GM21381 (cell line): ENCODE results near the gene HSD17B2.
"Not testable (repeated sequence)": the region's sequence is repeated elsewhere in the genome, so short reads cannot be mapped to it uniquely, and the experiment has no call there.

Experiments
- ATAC-seq: cut with Tn5 transposase; IDR thresholded peaks from one replicate; pipeline ENCODE4 v1.9.1; 2021; ENCODE audit warnings: mild to moderate bottlenecking, moderate library complexity; ENCODE audit not compliant: unreplicated experiment

Gene HSD17B2

DNA sequence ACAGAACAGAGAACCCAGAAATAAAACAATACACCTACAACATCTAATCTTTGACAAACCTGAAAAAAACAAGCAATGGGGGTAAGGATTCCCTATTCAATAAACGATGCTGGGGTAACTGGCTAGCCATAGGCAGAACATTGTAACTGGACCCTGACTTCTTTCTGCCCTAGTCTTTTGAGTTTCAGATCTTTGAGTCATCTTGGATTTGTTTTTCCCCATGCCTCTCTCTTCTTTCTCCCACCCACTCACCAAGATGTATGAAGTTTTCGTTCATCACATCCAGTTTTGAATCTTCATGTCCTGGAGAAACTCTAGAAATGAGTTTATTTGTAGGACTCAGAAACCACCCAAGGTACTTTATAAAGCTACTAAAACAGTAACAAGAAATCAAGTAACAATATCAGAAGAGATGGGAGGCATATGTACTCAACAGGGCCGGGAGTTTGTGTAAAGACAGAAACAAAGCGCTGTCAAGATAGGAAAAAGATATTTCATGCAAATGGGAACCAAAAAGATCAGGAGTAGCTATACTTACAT lies 39.0 kb downstream of the HSD17B2 start:
- no peak for ATAC-seq

DNA sequence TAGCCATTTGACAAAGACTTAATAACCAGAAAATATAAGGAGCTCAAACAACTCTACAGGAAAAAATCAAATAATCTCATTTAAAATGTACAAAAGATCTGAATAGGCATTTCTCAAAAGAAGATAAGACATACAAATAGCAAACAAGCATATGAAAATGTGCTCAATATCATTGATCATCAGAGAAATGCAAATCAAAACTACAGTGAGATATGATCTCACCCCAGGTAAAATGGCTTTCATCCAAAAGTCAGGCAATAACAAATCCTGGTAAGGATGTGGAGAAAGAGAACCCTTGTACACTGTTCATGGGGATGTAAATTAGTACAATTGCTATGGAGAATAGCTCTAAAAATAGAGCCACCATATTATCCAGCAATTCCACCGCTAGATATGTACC lies 43.1 kb downstream of the HSD17B2 start:
- ATAC-seq, result no peak

DNA sequence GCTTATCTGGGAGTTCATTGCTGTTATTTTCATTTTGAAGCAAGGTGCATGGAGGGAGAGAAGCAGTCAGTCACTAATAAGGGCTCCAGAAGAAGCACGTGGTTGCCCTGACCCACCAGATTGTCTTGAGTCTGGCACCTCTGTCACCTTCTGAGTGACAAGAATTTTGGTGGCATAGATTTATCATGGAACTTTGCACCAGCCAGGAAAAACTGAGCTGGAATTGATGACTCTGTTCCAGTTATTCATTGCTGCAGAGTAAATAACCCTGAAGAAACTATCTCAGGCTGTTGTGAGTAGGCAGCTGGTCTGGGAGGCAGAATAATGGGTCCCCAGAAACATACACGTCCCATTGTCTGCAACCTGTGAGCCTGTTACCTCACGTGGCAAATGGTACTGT lies 44.8 kb downstream of the HSD17B2 start:
- ATAC-seq, result no peak

DNA sequence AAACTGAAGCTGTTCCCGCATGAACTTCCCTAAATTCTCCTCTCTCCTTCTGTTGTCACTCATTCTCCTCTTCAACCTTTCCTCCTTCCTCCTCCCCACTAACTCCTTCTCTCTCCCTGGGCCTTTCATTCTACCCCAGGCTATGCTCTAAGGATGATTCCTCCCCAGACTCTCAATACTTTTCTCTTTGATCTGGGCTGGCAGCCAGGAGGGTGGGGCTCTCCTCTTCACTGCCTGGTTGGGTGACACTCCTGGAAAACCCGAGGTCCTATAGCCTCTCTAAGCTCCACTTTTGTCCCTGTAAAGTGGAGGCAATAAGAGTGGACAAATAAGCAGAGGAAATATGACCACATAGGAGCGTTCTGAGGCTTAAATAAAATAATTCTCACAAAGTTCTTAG lies 46.2 kb downstream of the HSD17B2 start:
- no peak for ATAC-seq

DNA sequence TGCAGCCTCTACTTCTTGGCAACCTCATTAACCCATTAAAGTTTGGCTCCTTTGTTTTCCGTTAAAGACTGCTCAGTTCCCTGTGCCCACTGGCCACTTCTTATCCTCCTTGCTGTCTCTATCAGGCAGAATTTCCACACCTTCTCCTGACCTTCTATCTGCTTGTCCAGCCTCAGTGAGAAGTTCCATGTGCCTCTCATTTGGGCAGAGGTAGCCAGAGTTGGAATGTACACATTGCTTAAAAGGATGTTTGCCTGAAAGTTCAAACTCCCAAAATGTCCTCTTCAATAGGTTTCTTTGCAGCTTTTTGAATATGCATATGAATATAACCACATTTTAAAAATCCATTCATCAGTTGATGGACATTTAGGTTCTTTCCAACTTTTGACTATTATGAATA lies 47.0 kb downstream of the HSD17B2 start:
- no peak for ATAC-seq

DNA sequence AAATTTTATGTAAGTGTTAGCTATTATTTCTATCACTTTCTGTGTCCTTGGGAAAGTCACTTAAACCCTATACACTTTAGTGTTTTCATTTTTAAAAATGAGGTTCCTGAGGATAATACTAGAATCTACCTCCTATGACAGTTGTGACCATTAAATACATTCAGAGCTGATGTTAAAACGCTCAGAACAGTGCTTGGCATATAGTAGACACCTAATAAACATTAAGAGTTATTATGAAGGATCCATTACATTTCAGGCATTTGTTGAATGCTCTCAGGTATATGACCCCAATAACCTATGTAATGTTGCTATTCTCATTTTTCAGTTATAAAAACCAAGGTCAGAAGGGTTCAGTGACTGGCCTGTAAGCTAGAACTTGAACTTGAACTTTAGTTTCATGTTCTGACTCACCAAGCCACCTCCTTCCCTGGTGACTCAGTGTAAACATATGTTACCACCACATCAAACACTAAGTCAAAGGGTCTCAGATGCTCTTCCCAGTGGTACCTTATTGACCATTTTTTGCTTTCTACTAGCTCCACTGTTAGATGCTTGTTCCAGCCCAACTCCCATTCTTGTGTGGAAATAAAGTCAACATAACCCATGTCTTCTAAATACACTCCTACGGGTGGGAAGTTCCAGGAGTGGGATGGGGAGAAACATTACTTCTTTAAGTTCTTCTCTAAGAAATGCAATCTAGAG lies 47.6 kb downstream of the HSD17B2 start:
- peak; percentile 75 for ATAC-seq

DNA sequence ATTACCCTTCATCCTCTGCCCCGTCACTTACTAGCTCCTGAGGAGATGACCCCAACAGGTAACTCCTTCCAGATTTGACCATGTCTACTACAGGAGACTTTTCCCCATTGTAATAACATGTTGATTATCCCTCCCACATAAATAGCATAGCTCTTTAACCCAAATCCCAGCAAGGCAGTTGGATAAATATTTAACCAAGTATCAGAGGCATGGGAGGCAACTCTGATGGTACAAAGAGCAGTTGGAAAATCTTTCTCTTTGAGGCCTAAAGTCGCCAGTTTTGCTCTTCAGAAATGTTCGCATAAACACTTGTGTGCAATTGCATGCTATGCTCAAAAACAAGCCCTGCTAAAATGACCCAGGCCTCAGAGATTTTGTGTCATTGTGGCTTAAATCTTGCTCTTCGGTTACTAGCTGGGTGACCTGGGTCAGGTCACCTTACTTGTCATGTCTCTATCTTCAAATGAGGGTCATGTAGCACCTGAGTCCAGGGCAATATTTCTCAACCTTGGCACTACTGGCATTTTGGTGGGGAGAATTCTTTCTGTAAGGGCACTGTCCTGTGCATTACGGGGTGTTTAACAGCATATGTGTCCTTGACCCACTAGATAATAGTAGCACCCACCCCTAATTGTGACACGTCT lies 48.8 kb downstream of the HSD17B2 start:
- ATAC-seq, result no peak

DNA sequence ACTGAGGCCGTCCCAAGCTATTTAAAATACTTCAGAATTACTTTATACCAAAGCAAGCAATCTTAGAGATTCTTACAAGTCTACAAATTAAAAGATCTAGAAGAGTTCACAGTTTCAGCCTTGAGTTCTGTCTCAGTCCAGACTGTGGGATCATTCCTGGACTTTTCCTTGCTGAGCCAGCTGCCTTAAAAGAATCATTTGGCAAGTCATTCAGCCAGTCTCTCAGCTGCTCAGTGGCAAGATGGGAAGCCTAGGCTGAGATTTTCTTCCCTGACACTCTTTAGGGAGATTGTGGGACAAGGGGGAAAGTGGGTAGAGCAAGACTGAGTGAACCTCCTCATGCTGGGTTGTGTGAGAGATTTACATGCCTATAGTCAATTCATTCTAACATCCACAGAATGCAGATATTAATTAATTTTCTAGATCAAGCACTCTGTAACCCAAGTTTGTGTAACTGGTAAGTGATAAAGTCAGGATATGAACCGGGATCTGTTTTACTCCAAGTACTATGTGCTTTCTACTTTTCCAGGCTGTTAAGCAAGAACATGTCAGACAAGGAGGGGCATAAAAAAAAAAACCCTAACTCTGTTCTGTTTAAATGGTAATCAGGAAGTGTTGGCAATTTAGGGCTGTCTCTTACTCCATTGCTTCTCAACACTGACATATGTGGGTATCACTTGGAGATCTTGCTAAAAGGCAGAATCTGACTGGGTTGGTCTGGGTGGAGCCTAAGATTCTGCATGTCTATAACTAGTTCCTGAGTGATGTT lies 50.1 kb downstream of the HSD17B2 start:
- ATAC-seq, result no peak

DNA sequence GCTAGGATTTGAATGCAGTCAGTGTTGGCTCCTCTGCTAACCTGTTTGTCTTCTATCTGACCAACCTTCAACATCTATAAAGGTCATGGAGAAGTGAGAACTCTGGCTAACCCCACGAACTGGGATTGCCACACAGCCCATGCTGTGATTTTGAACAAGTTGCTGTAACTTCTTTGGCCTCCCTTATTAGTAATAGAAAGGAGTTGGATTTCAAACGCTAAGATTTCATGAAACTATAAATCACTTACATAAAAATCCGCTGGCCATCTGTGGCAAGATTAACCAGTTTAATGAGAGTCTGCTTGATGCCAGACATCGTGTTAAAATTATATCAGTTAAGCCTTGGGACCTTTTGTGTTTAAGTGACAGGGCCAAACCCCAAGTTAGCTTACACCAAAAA lies 53.4 kb downstream of the HSD17B2 start:
- ATAC-seq, result no peak

DNA sequence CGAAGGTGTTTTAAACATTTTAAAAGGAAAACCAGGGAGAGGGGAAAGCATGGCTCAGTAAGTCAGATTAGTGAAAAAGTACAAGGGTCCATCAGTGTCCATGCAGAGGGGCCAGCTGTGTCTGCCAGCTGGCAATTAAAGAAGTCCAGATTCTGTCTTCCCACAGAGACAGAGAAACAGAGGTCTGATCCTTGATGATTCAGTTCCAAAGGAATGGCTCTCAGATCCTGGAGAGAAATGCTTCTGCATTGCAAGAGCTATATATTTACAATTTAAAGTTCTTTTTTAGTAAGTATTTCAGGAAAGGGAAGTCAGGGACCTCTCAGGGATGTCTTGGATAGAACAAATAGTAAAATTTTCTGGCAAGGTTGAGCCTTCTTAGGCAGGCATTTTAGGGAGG lies 56.2 kb downstream of the HSD17B2 start:
- no peak for ATAC-seq

DNA sequence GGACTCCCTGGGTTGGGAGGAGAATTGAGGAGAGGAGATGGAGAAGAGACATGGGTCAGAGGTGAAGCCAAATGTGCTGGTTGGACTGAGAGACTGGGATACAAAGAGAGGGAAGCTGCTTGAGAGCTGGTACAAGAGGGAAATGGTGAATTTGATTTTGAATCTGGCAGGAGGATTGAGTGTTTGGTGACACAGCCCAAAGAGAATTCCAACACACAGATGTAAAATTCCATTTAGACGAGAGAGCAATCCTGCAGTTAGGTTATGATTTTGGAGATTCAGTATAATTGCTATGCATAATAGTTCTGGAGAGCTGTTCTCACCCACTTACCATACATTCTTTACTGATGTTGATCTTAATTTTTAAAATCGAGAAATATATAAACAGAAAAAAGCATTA lies 57.7 kb downstream of the HSD17B2 start:
- no peak for ATAC-seq

DNA sequence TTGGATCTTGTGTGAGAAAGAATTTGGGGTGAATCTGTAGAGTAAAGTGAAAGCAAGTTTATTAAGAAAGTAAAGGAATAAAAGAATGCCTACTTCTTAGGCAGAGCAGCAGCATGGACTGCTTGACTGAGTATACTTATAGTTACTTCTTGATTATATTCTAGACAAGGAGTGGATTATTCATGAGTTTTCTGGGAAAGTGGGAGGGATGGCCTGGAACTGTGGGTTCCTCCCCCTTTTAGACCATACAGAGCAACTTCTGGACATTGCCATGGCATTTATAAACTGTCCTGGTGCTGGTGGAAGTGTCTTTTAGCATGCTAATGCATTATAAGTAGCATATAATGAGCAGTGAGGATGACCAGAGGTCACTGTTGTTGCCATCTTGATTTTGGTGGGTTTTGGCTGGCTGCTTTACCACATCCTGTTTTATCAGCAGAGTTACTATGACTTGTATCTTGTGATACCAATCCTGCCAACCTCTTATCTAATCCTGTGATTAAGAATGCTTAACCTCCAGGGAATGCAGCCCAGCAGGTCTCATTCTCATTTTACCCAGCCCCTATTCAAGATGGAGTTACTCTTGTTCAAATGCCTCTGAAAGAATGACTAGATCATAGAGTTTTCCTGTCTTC lies 58.7 kb downstream of the HSD17B2 start:
- no peak for ATAC-seq

DNA sequence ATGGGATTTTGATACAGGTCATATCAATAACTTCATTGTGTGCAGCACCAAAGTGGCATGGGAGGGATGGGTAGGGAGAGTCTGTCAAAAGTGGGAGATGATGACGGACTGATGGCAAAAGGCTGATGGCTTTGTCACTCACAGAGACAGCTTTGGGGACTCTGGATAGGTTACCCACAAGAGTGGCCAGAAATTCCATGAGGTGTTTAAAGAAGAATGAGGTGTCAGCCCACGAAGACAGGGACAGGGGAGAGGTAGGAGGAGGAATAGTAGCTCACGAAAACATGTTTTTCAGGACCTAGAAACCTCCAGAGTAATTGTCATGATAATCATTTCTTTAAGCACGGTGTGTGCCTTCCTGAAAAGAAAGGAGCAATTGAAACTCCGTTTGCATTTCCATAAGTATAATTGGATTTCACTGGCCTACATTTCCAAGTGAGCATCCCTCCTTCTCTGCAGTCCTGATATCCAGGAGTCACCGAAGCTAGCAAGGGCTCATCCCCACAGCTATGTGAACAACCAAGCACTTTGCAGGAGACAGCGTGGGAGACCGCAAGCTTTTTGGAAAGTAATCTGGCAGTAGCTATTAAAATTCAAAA lies 60.0 kb downstream of the HSD17B2 start:
- ATAC-seq, result no peak

DNA sequence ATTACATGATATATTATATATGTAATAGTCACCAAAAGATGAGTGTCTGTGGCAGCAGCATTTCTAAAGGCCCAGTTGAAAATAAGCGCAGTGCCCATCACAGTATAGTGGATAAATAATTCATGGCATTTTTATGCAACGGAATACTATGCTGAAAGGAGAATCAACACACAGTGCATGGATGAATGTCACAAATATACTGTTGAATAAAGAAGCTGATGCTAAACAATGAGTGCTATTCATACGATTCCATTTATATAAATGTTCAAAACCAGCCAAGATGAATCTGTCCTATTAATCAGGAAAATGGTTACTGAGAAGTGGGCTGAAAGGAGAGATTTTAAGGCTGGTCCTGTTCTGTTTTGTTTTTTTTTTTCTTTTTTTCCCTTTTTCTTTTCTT lies 61.6 kb downstream of the HSD17B2 start:
- no peak for ATAC-seq

DNA sequence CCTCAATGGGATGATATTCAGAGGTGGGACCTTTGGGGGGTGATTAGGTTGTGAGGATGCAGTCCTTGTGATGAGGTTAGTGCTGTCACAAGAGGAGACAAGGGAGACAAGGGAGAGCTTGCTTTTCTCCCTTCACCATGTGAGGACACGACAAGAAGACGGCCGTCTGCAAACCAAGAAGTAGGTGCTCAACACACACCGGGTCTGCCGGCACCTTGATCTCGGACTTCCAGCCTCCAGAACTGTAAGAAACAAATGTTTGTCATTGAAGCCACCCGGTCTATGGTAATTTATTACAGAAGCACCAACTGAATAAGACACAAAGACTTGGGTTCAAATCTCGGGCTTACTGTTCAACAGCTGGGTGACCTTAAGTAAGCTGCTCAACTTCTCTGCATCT lies 70.1 kb downstream of the HSD17B2 start:
- no peak for ATAC-seq

DNA sequence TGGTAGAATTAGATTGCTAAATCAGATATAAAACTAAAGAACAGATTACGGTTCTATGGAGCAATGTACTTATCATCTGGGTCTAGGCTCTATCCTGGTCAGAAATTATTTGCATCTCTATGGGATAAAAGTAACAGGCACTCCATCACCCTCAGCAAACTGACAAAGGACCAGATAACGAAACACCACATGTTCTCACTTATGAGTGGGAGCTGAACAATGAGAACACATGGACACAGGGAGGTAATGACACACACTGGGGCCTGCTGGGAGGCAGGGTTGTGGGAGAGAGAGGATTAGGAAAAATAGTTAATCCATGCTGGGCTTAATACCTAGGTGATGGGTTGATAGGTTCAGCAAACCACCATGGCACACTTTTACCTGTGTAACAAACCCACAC lies 73.0 kb downstream of the HSD17B2 start:
- ATAC-seq, result no peak

DNA sequence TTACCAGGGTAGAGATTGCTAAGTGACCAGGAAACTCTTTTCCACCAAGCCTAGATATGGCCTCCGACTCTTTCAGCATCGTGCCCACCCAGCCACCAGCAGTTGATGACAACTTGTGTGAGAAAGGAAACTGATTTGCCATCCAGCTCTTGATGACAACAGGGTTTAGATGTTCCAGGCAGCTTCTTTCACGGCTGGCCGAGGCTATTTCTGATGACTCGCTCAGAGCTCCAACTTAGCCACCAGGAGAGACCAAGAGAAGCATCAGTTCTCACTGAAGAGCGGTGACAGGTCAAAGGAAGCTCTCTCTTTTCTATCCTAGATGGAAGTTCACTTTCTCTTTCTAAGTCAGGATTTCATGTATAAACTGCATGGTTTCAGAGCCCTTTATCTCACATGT lies 73.7 kb downstream of the HSD17B2 start:
- ATAC-seq, result no peak

DNA sequence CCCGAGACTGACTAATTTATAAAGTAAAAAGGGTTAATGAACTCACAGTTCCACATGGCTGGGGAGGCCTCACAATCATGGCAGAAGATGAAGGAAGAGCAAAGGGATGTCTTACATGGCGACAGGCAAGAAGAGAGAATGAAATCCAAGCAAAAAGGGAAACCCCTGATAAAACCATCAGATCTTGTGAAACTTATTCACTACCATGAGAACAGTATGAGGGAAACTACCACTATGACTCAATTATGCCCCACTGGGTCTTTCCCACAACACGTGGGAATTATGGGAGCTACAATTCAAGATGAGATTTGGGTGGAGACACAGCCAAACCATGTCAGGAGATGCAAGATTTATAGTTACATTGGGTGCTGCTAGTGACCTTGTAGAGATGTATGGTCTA lies 74.2 kb downstream of the HSD17B2 start:
- ATAC-seq, result not testable (repeated sequence)

DNA sequence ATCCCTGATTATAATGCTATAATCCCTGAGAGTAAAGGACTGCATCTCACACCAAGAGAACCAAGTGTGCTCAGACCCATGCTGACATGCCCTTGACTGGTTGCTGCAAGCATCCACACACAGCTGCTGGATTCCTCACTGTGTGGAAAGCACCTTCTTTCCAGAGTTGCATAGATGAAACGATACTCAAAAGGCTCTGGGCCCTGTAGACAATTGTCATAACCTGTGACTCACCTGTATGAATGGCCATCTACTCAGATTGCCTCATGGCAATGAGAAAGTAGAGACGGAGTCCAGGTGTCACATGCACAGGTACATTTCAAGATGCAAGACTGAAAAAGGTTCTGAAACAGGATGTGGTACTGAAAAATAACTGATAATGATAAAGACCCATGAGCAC lies 76.9 kb downstream of the HSD17B2 start:
- ATAC-seq, result no peak

DNA sequence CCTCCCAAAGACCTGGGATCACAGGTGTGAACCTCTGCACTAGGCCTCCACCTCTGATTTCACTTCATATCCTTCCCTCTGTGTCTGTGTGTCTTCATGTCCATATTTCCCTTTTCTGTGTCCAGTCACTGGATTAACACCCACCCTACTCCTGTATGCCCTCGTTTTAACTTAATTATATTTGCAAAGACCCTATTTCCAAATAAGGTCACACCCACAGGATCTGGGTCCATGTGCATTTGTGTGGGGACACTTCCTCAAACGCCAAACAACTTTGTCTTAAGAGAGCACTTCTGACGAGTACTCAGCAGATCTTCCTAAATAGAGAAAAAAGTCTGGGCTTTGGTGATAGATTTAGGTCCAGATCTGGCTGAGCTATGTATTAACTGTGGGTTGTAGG lies 78.7 kb downstream of the HSD17B2 start:
- ATAC-seq, result no peak

DNA sequence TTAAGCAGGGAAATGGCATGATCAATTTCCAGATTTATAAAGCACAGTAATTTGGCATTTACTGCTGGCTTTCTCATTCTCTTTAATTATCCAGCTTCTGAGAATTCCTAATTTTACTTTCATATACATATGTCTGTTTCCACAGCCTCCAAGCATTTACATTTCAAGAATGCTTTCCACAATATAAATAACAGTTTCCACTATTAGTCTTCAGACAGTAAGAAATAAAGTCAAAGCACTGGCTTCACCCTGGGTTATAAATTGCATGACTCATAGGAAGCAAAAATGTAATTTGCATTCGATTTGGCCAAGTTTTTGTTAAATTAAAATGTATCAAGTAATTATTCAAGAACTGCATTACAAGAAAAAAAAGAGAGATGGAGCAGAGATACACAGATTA lies 81.5 kb downstream of the HSD17B2 start:
- no peak for ATAC-seq
